Gastrocnemius medialis (tissue), 4 donors: ENCODE measurements around the gene NR2C1. TPM values are rescaled to one million over a fixed set of nuclear protein-coding genes. Genes with fewer than 3 reads are reported as not detected.

Experiments used
- ATAC-seq, 2 donors: fragments of 150-250 bp; one replicate each; pipeline ENCODE4 v1.9.1; 2016
- DNase-seq, 2 donors: peaks; one replicate each; pipeline ENCODE4 v3.0.0-alpha.2; 2019
- H3K27ac ChIP-seq, 4 donors: fragments of 200-600 bp; sonication (generic); 1 replicate in 1 of 4; 2 replicates in 3 of 4; pipeline ENCODE4 v1.5.1; 2016 to 2018; ENCODE audit warnings: mild to moderate bottlenecking in 2 of 4, moderate library complexity in 1 of 4
- H3K27me3 ChIP-seq, 3 donors: fragments of 200-600 bp; sonication (generic) in 2 of 3; 1 replicate in 1 of 3; 2 replicates in 2 of 3; pipeline versions ENCODE4 v1.5.1 to v1.6.0; 2016 to 2019; ENCODE audit warnings: mild to moderate bottlenecking in 1 of 3, moderate library complexity in 1 of 3
- H3K36me3 ChIP-seq, 2 donors: fragments of 200-600 bp; sonication (generic) in 1 of 2; one replicate each; pipeline ENCODE4 v1.5.1; 2017 to 2018
- H3K4me1 ChIP-seq, 2 donors: fragments of 200-600 bp; sonication (generic) in 1 of 2; one replicate each; pipeline ENCODE4 v1.5.1; 2016 to 2017; ENCODE audit warnings: mild to moderate bottlenecking in 2 of 2
- H3K4me3 ChIP-seq, 4 donors: fragments of 200-600 bp; sonication (generic) in 3 of 4; 1 replicate in 1 of 4; 2 replicates in 3 of 4; pipeline ENCODE4 v1.5.1; 2016 to 2019; ENCODE audit warnings: mild to moderate bottlenecking in 2 of 4
- H3K9me3 ChIP-seq, 3 donors: fragments of 200-600 bp; sonication (generic) in 2 of 3; 1 replicate in 1 of 3; 2 replicates in 2 of 3; pipeline ENCODE4 v1.5.1; 2016 to 2019
- CTCF ChIP-seq, 5 experiments: fragments of 450-650 bp in 3 of 5; fragments of 200-600 bp in 2 of 5; sonication (generic) in 2 of 5; IDR thresholded peaks in 4 of 5; conservative IDR thresholded peaks in 1 of 5; 1 replicate in 4 of 5; 2 replicates in 1 of 5; pipeline ENCODE4 v1.5.1; 2016 to 2019; ENCODE audit warnings: antibody characterized with exemption in 5 of 5, mild to moderate bottlenecking in 3 of 5, moderate library complexity in 3 of 5
- POLR2A ChIP-seq, 2 donors: fragments of 450-650 bp; IDR thresholded peaks; one replicate each; pipeline ENCODE4 v1.6.1; 2017; ENCODE audit warnings: antibody characterized with exemption in 2 of 2, mild to moderate bottlenecking in 2 of 2, moderate library complexity in 2 of 2
- in situ Hi-C, 4 donors: fragments of 200-750 bp; cut with MboI; loops; one replicate each; pipeline versions ENCODE4 v1.15.0 to v1.8.0; 2017; ENCODE audit warnings: low sequenced_read_pairs in 4 of 4
- intact Hi-C: fragments of 100-400 bp; cut with DNase I; formaldehyde crosslinking; loops from one replicate; pipeline ENCODE4 v1.15.1; 2023; ENCODE audit warnings: low total_unique reads
- total RNA-seq, 4 donors: library from RNA; depleted of rRNA; stranded (reverse); fragments of >200 nt; gene quantifications; one replicate each; pipeline versions ENCODE4 v1.1.0 to v1.2.3, GENCODE V29; 2016

NR2C1 gene
- total RNA-seq, 4 donors from 2014 or later, result 16.2 to 48.8 (median 22.5) TPM

GRCh38 chr12:95066091-95066855, 7.1 kb downstream of the NR2C1 start:
- Histone ChIP-seq H3K9me3 (no peaks in the 10 kb centered on the region), H3K27ac (no peak overlapping the region), H3K4me3 (no peak overlapping the region), H3K27me3 (no peaks in the 10 kb centered on the region), H3K36me3 (peaks cover 0 to 37% of the 10 kb centered on the region in 2 donors), H3K4me1 (peaks cover 0 to 5% of the 10 kb centered on the region in 2 donors)
- intact Hi-C loops, result no loop called here
- ATAC-seq (no peak), DNase-seq (no peak)
- TF ChIP-seq POLR2A (IDR thresholded peaks at IDR 0.05) (no peak), CTCF (IDR thresholded peaks at IDR 0.05 in 4 of 5, conservative IDR thresholded peaks at IDR 0.05 in 1 of 5) (no peak)
- in situ Hi-C loops, result no loop called here

DNA sequence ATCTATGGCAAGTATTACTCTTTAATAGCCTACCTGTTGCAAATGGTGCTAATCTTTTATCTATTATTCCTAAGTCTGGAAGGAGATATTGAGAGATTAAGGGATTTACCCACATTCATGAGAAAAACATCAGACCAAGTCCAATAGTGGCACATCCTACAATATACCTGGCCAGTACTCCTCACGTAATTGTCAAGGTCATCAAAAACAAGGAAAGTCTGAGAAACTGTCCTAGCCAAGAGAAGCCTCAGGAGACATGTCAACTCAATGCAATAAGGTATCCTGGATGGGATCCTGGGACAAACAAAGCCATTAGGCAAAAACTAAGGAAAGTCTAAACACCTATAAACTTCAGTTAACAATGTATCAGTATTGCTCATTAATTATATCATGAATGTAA, 12.5 kb downstream of the NR2C1 start:
- H3K4me1 ChIP-seq, result no peaks in the 10 kb centered on the region
- no peak for DNase-seq
- no peak for TF ChIP-seq POLR2A (IDR thresholded peaks at IDR 0.05)
- no peak for TF ChIP-seq CTCF (IDR thresholded peaks at IDR 0.05 in 4 of 5, conservative IDR thresholded peaks at IDR 0.05 in 1 of 5)
- no peaks in the 10 kb centered on the region for H3K9me3 ChIP-seq
- H3K4me3 ChIP-seq, result no peak overlapping the region
- in situ Hi-C loops, result no loop called here
- H3K36me3 ChIP-seq, result peaks cover 8 to 76% of the 10 kb centered on the region in 2 donors
- ATAC-seq, result no peak
- intact Hi-C loops, result no loop called here
- no peaks in the 10 kb centered on the region for H3K27me3 ChIP-seq
- H3K27ac ChIP-seq, result no peak overlapping the region

- H3K9me3 ChIP-seq, result no peaks in the 10 kb centered on the region
- peaks cover 8 to 77% of the 10 kb centered on the region in 2 donors for H3K36me3 ChIP-seq
- DNase-seq, result no peak
- TF ChIP-seq POLR2A (IDR thresholded peaks at IDR 0.05), result no peak
- no peak overlapping the region for H3K27ac ChIP-seq
- ATAC-seq, result no peak
- intact Hi-C loops, result no loop called here
- H3K4me3 ChIP-seq, result no peak overlapping the region
- H3K27me3 ChIP-seq, result no peaks in the 10 kb centered on the region
- no peaks in the 10 kb centered on the region for H3K4me1 ChIP-seq
- in situ Hi-C loops, result no loop called here
These were observed 13.4 kb downstream of the NR2C1 start for GRCh38 chr12:95059984-95060383.

GRCh38 chr12:95057424-95057823, 16.0 kb downstream of the NR2C1 start:
- H3K9me3 ChIP-seq, result no peaks in the 10 kb centered on the region
- peaks cover 8 to 82% of the 10 kb centered on the region in 2 donors for H3K36me3 ChIP-seq
- no peak overlapping the region for H3K27ac ChIP-seq
- no peaks in the 10 kb centered on the region for H3K27me3 ChIP-seq
- intact Hi-C loops (no loop called here), in situ Hi-C loops (no loop called here)
- no peak for DNase-seq
- no peaks in the 10 kb centered on the region for H3K4me1 ChIP-seq
- no peak overlapping the region for H3K4me3 ChIP-seq
- no peak for TF ChIP-seq POLR2A (IDR thresholded peaks at IDR 0.05)
- no peak for TF ChIP-seq CTCF (IDR thresholded peaks at IDR 0.05 in 4 of 5, conservative IDR thresholded peaks at IDR 0.05 in 1 of 5)
- no peak for ATAC-seq

DNA sequence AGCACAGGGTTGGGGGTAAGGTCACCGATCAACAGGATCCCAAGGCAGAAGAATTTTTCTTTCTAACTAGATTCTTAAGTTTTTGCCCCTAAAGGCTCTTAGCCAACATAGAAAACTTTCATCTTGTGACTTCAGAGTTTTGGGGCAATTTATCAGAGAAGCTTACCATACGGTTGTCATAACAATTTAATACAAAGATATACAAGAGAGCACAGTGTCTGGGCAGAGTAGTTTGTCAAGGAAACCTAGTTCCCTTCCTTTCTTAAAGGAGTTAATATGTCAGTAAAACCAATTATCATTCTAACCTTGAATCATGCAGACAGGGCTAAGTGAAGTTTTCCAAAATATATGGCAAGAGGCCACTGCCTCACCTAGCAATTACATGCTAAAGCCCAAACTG, 18.4 kb downstream of the NR2C1 start:
- H3K27ac ChIP-seq, result no peak overlapping the region
- no peaks in the 10 kb centered on the region for H3K4me1 ChIP-seq
- ATAC-seq, result no peak
- in situ Hi-C loops, result no loop called here
- no peak overlapping the region for H3K4me3 ChIP-seq
- intact Hi-C loops, result no loop called here
- peaks cover 8 to 81% of the 10 kb centered on the region in 2 donors for H3K36me3 ChIP-seq
- no peak for DNase-seq
- no peaks in the 10 kb centered on the region for H3K27me3 ChIP-seq
- TF ChIP-seq POLR2A (IDR thresholded peaks at IDR 0.05) (no peak), CTCF (IDR thresholded peaks at IDR 0.05 in 4 of 5, conservative IDR thresholded peaks at IDR 0.05 in 1 of 5) (no peak)
- no peaks in the 10 kb centered on the region for H3K9me3 ChIP-seq
